GM19043 (cell line): ENCODE measurements around the gene TEX26.

Experiments used
- ATAC-seq: cut with Tn5 transposase; IDR thresholded peaks from one replicate; pipeline ENCODE4 v1.9.1; 2021; ENCODE audit warnings: low read depth; ENCODE audit not compliant: unreplicated experiment

TEX26 gene

DNA sequence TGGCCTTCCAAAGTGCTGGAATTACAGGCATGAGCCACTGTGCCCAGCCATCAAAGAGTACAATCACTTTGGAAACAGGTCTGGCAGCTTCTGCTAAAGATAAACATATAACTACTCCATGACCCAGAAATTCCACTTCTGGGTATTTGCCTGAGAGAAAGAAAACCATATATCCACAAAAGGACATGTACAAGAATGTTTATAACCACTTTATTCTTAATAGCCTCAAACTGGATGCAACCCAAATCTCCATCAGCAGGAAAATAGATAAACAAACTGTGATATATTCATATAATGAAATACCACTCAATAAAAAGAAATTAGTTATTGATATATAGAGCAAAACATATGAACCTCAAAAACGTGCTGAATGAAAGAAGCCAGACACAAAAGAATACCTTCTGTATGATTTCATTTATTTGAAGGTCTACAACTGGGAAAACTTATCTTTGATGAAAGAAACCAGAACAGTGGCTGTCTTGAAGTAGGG lies 40.5 kb downstream of the TEX26 start:
- no peak for ATAC-seq

- peak; percentile 51 for ATAC-seq
Measured at GRCh38 chr13:30974350-30974749, 41.9 kb downstream of the TEX26 start.

GRCh38 chr13:30976025-30976424 lies 43.6 kb downstream of the TEX26 start:
- no peak for ATAC-seq

DNA sequence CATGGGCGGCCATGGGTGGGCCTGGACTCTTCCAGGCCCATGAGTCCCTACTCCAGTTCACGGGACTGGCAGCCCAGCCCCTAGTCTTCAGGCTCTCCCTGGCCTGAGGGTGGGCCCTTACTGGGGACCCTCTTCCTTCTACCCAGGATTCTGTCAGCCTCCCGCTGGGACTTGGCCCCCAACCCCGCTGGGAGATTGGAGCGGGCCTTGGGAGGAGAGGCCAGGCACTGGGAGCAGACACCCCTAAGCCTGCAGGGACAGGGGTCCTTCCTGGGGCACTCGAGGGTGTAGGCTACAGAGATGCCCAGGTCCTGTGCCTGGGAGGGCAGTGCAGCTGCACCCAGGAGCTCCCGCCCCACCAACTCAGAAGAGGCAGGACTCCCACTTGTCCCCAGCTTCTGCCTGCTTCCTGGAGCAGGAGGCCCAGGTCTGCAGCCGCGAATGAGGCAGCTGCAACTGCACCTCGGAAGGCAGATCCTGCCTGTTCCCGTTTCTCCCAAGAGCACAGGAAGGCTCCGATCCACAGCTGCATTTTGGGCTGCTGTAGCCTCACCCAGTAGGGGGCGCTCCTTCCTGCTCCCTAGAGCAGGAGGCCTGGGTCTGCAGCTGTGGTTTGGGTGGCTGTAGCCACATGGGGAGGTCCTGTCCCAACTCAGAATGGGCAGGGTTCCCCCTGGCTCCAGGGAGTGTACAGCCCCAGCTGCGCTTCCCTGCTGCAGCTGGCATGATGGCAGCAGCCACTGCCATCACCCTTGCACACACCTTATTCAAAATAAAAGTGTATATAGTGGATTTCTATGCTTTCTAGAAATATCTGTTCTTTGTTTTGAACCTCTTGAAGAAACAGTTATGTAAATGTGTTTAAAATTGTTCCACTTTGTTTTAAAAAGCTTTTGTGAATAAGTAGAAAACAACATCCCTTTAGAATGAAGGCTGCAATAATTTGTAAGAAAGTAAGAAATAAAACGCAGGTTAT lies 46.8 kb downstream of the TEX26 start:
- ATAC-seq = no peak

GRCh38 chr13:30982506-30982905 lies 50.0 kb downstream of the TEX26 start:
- no peak for ATAC-seq

DNA sequence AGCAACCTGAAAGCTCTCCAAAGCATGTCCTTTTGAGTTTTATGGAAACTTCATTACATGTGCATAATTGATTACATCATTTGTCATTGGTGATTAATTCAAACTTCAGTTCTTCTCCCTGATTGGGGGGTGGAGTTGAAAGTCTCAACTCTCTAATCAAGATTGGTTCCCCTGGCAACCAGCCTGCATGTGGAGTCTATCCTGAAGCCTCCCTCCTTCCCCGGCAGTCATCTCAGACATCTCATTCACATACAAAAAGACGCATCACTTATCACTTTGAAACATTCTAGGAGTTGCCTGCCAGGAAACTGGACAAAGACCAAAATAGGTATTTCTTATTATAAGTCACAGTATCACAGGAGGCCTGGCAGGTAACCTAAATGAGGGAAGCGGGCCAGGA lies 50.5 kb downstream of the TEX26 start:
- ATAC-seq = no peak

GRCh38 chr13:30983431-30983830 lies 51.0 kb downstream of the TEX26 start:
- no peak for ATAC-seq

DNA sequence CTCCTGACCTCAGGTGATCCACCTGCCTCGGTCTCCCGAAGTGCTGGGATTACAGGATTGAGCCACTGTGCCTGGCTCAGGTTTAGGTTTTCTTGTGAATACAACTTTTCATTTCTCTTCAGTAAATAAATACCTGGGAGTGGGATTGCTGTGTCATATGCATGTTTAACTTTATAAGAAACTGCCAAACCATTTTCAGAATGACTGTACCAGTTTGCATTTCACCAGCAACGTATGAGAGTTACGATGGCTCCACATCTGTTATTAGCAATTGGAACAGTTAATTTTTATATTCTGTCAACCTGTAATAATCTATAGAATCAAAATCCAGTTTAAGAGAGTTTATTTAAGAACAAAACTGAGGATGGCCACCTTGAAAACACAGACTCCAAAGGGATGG lies 52.2 kb downstream of the TEX26 start:
- ATAC-seq = peak; percentile 71

DNA sequence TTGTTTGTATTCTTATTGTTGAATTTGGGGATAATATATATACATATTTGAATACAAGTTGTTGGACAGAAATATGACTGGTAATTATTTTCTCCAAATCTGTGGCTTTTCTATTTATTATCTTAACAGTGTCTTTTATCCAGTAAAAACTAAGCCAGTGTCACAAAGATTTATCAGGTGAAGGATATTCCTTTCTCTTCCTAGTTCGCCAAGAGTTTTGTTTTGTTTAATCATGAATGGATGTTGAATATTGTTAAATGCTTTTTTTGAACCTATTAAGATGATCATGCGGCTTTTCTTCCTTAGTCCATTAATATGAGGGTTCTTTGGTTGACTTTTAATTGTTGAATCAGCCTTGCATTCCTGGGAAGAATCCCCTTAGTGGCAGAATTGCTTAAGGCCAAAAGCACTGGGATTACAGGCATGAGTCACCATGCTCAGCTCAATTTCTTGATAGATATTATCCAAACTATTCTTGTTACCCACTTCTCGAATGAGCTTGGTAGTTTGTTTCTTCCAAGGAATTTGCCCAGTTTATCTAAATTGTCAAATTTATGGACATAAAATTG lies 53.3 kb downstream of the TEX26 start:
- ATAC-seq = no peak

DNA sequence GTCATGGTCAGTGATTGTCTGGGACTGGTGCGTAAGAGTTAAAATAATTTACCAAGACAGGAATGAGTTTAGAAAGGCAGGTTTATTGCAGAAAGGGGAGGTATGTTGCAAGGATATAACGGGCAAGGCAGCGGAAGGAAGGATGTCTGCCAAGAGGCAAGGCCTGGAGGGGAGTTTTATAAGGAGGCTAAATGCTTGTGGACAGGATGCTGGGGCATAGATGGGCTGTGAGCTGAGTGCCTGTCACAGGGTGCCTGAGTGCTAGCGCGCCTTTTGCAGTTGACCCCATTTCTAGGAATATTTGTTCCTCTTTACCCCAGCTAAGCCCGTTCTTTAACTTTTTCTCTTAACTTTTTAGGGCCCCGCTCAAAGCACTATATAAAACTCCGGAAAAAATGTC lies 58.7 kb downstream of the TEX26 start:
- no peak for ATAC-seq

- no peak for ATAC-seq
Measured at GRCh38 chr13:30991922-30992321, 59.5 kb downstream of the TEX26 start.

DNA sequence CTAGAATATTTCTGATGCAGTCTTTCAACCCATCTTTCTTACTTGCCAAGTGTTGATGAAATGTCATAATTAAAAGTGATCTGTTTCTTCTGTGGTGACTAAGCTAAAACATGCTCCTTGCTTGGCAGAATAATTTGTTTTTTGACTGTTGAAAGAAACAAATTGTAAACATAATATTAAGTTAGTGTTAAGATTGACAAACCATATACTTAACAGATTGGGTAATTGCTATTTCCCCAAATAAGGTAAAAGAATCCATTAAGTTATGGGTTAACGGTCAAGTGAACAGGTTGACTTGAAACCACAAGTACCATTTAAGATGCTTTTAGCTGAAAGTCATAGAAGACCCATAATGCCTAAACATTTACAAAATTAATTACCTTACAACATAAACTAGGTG lies 62.9 kb downstream of the TEX26 start:
- no peak for ATAC-seq

- ATAC-seq = no peak
Measured at GRCh38 chr13:30997697-30998096, 65.2 kb downstream of the TEX26 start.

GRCh38 chr13:30998136-30999088 lies 66.0 kb downstream of the TEX26 start:
- no peak for ATAC-seq

- no peak for ATAC-seq
Measured at GRCh38 chr13:31000889-31001288, 68.4 kb downstream of the TEX26 start.

GRCh38 chr13:31001647-31002046 lies 69.2 kb downstream of the TEX26 start:
- no peak for ATAC-seq

DNA sequence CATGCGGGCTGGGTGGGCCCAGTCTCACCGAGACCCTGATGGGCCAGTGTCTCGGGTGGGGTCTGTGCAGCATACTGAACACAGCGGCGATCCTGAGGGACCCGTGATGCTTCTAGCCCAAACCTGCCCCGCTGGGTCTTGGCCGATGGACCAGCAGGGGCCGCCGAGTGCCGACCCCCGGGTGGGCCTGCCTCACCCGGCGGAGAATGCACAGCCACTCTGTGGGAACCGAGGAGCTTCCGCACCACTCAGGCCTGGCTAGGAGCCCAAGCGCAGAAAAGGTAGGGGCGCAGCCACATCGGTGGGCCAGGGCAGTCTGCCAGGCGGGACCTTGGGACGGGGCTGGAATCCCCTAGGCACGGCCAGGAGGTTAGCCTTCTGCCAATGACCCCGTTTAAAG lies 72.6 kb downstream of the TEX26 start:
- no peak for ATAC-seq

GRCh38 chr13:31007417-31007816 lies 75.0 kb downstream of the TEX26 start:
- ATAC-seq = no peak

DNA sequence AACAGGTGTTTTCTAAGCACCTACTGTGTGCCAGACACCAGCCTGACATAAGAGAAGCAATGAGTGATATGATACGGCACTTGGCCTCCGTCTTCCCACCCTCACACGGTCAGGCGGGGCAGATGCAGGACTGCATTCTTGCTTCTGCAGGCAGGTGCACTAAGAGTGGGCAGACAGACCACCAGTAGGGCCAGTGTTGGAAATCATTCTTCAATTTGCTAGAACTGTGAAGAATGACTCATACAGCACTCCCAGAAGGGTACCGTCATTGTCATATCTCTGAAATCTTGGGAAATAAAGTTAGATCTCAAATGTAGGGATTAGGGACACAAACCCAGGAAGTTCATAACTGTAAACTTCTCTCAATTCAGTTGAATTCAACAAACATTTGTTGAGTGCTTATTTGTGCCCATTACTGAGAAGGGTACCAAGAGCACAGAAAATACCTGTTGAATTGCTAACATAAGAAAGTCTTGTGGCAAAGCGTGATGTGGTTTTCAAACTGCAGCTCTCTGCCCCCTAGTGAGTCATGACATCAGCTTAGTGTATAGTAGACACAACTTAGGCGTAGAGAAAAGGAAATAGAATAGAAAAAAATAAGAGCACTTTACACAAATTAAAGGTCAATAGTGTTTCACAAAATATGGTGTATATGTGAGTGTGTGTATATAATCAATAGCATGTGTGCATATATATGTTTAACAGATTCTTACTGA lies 76.1 kb downstream of the TEX26 start:
- ATAC-seq = no peak

- no peak for ATAC-seq
Measured at GRCh38 chr13:31009166-31009565, 76.7 kb downstream of the TEX26 start.
